ENCODE results near the gene NPTXR.
A peak's percentile ranks its signal among the peaks of the same experiment; 100 is the strongest.
"Not testable (repeated sequence)": the region's sequence is repeated elsewhere in the genome, so short reads cannot be mapped to it uniquely, and the experiment has no call there.

Gene NPTXR

DNA sequence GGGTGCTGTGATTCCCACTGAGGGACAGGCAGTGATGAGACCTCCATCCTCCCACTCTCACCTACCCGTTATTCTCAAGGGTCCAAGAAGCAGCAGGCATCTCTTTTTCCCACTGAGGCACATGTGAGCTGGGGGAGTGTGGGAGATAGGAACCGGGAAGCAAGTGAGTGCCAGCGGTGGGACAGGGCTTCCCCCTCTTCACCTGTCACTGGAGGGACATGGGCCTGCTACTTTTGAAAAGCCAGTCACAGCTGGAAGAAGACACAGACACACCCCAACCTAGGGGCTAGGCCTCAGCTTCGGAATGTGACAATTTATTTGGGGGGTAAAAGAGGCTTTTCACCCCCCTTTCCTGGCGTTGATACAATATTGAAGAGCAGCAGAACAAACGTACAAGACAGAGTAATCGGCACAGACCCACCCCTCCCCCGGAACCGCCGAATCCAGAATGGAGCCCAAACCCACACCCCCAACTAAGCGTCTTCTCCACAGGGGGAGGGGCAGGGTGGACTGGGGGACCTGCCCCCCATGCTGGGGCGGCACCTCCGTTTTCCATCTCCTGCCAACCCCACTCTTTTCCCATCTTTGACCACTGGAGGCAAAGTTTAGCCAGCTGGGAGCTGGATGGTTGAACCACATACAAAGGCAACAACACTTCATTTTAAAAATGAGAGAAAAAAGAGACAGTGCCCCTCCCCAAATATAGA, 17.5 kb upstream of the NPTXR start:
- no peak overlapping the region for H3K27ac ChIP-seq (ENCODE audit: insufficient read depth in 1 of 2, low read depth in 1 of 2, low read length in 2 of 2, poor library complexity in 1 of 2, severe bottlenecking in 2 of 2)
- H3K4me1 ChIP-seq (ENCODE audit: control extremely low read depth in 1 of 4, control insufficient read depth in 4 of 4, insufficient read depth in 4 of 4, low read length in 3 of 4): no peaks in the 10 kb centered on the region
- H3K4me3 ChIP-seq (ENCODE audit: control insufficient read depth in 1 of 7, extremely low read depth in 1 of 7, insufficient read depth in 4 of 7, low read depth in 2 of 7, low read length in 6 of 7): peak overlapping the region in 1 of 7 experiments; percentile 13
- no peaks in the 10 kb centered on the region for H3K27me3 ChIP-seq (replicated peaks in 2 of 5; ENCODE audit: control insufficient read depth in 4 of 5, insufficient read depth in 5 of 5, low read length in 4 of 5)
- ChIA-PET CTCF (interaction anchor here (1.4 to 4.0 kb wide), 3 partner anchors 8 to 10 kb away, joined by 4 to 11 read pairs (median 4); no protein-coding TSS in a partner anchor), POLR2A (no interaction called here)
- H3K9me3 ChIP-seq (ENCODE audit: control extremely low read depth in 1 of 5, control insufficient read depth in 4 of 5, insufficient read depth in 2 of 5, low read depth in 1 of 5, low read length in 4 of 5): no peaks in the 10 kb centered on the region
- no peak for DNase-seq
- peaks cover 0 to 21% (median 12%) of the 10 kb centered on the region in 4 experiments for H3K36me3 ChIP-seq (ENCODE audit: control insufficient read depth in 4 of 4, insufficient read depth in 4 of 4, low read length in 3 of 4)
- no CpG with 5 or more reads among the region's 13 CpGs for WGBS (ENCODE audit: insufficient coverage)

DNA sequence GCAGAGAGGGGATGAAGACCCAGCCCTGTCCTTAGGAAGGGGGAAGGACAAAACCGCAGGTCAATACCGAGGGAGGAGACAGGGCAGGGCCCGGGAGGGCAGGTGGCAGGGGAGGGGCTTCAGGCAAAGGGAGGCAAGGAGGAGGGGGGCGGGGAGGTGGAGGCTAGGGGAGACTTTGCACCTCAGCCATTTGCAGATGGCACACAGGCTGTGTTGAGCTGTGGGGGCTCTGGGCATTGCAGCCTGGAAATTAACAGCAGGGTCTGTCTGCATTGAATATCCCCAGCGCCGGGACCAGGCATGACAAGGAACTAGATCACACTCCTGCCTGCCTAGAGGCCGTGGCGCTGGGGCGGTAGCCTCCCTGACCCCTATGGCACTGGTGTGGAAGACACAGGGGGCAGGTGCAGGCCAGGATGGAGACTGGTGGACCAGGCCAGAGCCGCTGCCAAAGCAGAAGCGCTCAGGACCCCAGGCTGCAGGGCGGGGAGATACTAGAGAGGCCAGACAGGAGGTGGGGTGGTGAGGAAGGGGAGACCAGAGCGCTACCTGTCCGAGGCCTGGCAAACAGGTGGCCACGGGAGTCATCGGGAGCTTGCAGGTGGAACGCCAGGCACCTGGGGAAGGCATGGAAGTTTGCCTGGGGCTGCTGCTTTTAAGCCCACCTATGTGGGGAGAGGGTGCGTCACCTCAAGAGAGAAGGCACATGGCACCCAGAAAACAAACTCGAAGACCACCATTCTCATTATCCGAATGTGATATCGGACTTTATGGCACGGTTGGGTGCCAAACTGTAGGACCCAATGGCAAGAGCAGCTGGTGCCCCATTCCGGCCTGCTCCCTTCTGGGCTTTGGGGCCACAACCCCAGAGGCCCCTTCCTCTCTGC, 16.7 kb upstream of the NPTXR start:
- ChIA-PET POLR2A (no interaction called here), CTCF (interaction anchor here (1.4 to 1.5 kb wide), 2 partner anchors 9 to 10 kb away, joined by 4 read pairs; no protein-coding TSS in a partner anchor)
- Histone ChIP-seq H3K4me3 (ENCODE audit: control insufficient read depth in 1 of 7, extremely low read depth in 1 of 7, insufficient read depth in 4 of 7, low read depth in 2 of 7, low read length in 6 of 7) (peak overlapping the region in 1 of 7 experiments; percentile 13), H3K27me3 (replicated peaks in 2 of 5; ENCODE audit: control insufficient read depth in 4 of 5, insufficient read depth in 5 of 5, low read length in 4 of 5) (no peaks in the 10 kb centered on the region), H3K36me3 (ENCODE audit: control insufficient read depth in 4 of 4, insufficient read depth in 4 of 4, low read length in 3 of 4) (peaks cover 0 to 14% (median 8%) of the 10 kb centered on the region in 4 experiments), H3K4me1 (ENCODE audit: control extremely low read depth in 1 of 4, control insufficient read depth in 4 of 4, insufficient read depth in 4 of 4, low read length in 3 of 4) (no peaks in the 10 kb centered on the region), H3K9me3 (ENCODE audit: control extremely low read depth in 1 of 5, control insufficient read depth in 4 of 5, insufficient read depth in 2 of 5, low read depth in 1 of 5, low read length in 4 of 5) (no peaks in the 10 kb centered on the region), H3K27ac (ENCODE audit: insufficient read depth in 1 of 2, low read depth in 1 of 2, low read length in 2 of 2, poor library complexity in 1 of 2, severe bottlenecking in 2 of 2) (no peak overlapping the region)
- peak in 1 of 3 donors; percentile 11 for DNase-seq
- 83% methylated on average over 19 of the region's 23 CpGs for WGBS (ENCODE audit: insufficient coverage)

DNA sequence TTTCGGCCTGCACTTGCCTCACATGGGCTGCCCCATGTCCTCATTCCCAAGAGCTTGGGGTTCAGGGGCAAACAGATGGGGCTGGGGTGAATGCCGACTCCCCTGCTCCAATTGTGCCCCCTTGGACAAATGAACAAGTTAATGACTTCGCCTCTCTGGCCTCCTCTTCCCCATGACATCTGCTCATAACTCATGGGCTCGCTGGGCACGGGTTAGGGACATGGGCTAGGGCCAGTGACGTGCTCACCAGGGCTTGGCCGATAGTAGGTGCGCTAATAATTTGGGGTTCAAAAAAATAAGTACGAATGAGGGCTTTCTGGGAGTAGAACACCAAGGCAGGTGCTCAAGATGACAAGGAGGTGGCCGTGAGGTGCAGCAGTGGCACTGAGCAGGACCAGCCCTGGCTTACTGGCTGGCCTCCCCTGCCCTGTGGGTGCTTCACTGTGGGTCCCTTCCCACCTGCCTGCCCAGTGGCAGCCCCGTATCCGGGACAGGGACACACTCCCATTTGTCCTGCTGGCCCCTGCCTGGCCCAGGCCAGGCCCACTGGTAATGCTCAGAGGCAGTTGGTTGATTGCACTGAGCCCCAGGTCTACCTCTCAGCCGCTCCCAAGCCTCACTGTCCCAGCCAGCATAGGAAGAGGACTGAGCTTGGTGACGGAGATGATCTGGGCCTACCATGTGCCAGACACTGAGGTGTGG, 15.9 kb upstream of the NPTXR start:
- no peaks in the 10 kb centered on the region for H3K27me3 ChIP-seq (replicated peaks in 2 of 5; ENCODE audit: control insufficient read depth in 4 of 5, insufficient read depth in 5 of 5, low read length in 4 of 5)
- no peak overlapping the region for H3K27ac ChIP-seq (ENCODE audit: insufficient read depth in 1 of 2, low read depth in 1 of 2, low read length in 2 of 2, poor library complexity in 1 of 2, severe bottlenecking in 2 of 2)
- H3K4me3 ChIP-seq (ENCODE audit: control insufficient read depth in 1 of 7, extremely low read depth in 1 of 7, insufficient read depth in 4 of 7, low read depth in 2 of 7, low read length in 6 of 7): no peak overlapping the region
- peaks cover 0 to 6% (median 4%) of the 10 kb centered on the region in 4 experiments for H3K36me3 ChIP-seq (ENCODE audit: control insufficient read depth in 4 of 4, insufficient read depth in 4 of 4, low read length in 3 of 4)
- H3K9me3 ChIP-seq (ENCODE audit: control extremely low read depth in 1 of 5, control insufficient read depth in 4 of 5, insufficient read depth in 2 of 5, low read depth in 1 of 5, low read length in 4 of 5): no peaks in the 10 kb centered on the region
- ChIA-PET CTCF (interaction anchor here (0.7 to 1.4 kb wide), 2 partner anchors 10 to 11 kb away, joined by 3 to 4 read pairs; no protein-coding TSS in a partner anchor), POLR2A (no interaction called here)
- no peaks in the 10 kb centered on the region for H3K4me1 ChIP-seq (ENCODE audit: control extremely low read depth in 1 of 4, control insufficient read depth in 4 of 4, insufficient read depth in 4 of 4, low read length in 3 of 4)
- DNase-seq: no peak
- 93% methylated on average over 11 of the region's 14 CpGs for WGBS (ENCODE audit: insufficient coverage)

DNA sequence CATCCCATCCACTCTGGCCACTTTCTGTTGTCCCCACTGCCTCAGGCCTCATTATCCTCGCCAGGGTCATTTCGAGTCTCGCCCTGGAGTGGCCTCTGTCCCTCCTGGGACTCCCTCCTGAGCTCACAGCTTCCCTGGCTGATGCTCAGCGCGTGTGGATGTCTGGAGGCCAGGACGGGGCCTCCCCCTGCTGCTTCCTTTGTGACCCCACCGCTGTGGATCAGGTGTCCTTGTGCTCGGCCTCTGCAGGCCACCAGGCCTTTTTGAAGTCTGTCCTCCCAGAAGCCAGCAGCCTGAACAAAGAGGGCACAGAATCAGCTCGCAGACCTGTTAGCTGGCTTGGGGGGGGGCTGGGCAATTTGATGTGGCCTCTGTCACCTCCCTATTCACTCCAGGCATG, 14.7 kb upstream of the NPTXR start:
- Histone ChIP-seq H3K36me3 (ENCODE audit: control insufficient read depth in 4 of 4, insufficient read depth in 4 of 4, low read length in 3 of 4) (peaks cover 0 to 3% (median 0%) of the 10 kb centered on the region in 4 experiments), H3K4me3 (ENCODE audit: control insufficient read depth in 1 of 7, extremely low read depth in 1 of 7, insufficient read depth in 4 of 7, low read depth in 2 of 7, low read length in 6 of 7) (no peak overlapping the region), H3K9me3 (ENCODE audit: control extremely low read depth in 1 of 5, control insufficient read depth in 4 of 5, insufficient read depth in 2 of 5, low read depth in 1 of 5, low read length in 4 of 5) (no peaks in the 10 kb centered on the region), H3K27me3 (replicated peaks in 2 of 5; ENCODE audit: control insufficient read depth in 4 of 5, insufficient read depth in 5 of 5, low read length in 4 of 5) (no peaks in the 10 kb centered on the region), H3K4me1 (ENCODE audit: control extremely low read depth in 1 of 4, control insufficient read depth in 4 of 4, insufficient read depth in 4 of 4, low read length in 3 of 4) (no peaks in the 10 kb centered on the region), H3K27ac (ENCODE audit: insufficient read depth in 1 of 2, low read depth in 1 of 2, low read length in 2 of 2, poor library complexity in 1 of 2, severe bottlenecking in 2 of 2) (no peak overlapping the region)
- ChIA-PET CTCF (interaction anchor here (1.5 to 1.8 kb wide), 2 partner anchors 11 to 12 kb away, joined by 6 to 13 read pairs; no protein-coding TSS in a partner anchor), POLR2A (no interaction called here)
- no peak for DNase-seq
- WGBS (ENCODE audit: insufficient coverage): 96% methylated on average over 5 of the region's 9 CpGs

DNA sequence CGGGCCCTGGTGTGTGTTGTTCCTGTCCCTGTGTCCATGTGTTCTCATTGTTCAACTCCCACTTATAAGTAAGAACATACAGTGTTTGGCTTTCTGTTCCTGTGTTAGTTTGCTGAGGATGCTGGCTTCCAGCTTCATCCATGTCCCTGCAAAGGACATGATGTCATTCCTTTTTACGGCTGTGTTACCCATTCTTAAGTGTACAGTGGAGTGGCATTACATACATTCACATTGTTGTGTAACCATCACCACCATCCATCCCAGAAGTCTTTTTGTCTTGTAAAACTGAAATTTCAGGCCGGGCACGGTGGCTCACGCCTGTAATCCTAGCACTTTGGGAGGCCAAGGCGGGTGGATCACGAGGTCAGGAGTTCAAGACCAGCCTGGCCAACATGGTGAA, 10.6 kb upstream of the NPTXR start:
- DNase-seq; H3K27me3 ChIP-seq (replicated peaks in 2 of 5; ENCODE audit: control insufficient read depth in 4 of 5, insufficient read depth in 5 of 5, low read length in 4 of 5); H3K27ac ChIP-seq (ENCODE audit: insufficient read depth in 1 of 2, low read depth in 1 of 2, low read length in 2 of 2, poor library complexity in 1 of 2, severe bottlenecking in 2 of 2); H3K9me3 ChIP-seq (ENCODE audit: control extremely low read depth in 1 of 5, control insufficient read depth in 4 of 5, insufficient read depth in 2 of 5, low read depth in 1 of 5, low read length in 4 of 5); H3K36me3 ChIP-seq (ENCODE audit: control insufficient read depth in 4 of 4, insufficient read depth in 4 of 4, low read length in 3 of 4); H3K4me3 ChIP-seq (ENCODE audit: control insufficient read depth in 1 of 7, extremely low read depth in 1 of 7, insufficient read depth in 4 of 7, low read depth in 2 of 7, low read length in 6 of 7); H3K4me1 ChIP-seq (ENCODE audit: control extremely low read depth in 1 of 4, control insufficient read depth in 4 of 4, insufficient read depth in 4 of 4, low read length in 3 of 4); POLR2A ChIA-PET: not testable (repeated sequence)
- CTCF ChIA-PET: interaction anchor here (0.6 to 2.8 kb wide), 3 partner anchors 9 to 149 kb away, joined by 3 to 11 read pairs (median 3); no protein-coding TSS in a partner anchor
- WGBS (ENCODE audit: insufficient coverage): no CpG with 5 or more reads among the region's 7 CpGs

DNA sequence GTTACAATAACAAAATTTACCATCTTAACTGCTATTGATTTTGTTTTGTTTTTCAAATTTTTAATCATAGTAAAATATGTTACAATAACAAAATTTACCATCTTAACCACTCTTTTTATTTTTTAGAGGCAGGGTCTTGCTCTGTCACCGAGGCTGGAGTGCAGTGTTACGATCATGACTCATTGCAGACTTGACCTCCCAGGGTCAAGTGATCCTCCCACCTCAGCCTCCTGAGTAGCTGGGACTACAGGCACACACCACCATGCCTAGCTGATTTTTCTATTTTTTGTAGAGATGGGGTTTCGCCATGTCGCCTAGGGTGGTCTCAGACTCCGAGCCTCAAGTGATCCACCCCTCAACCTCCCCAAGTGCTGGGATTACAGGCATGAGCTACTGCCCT, 10.1 kb upstream of the NPTXR start:
- H3K9me3 ChIP-seq (ENCODE audit: control extremely low read depth in 1 of 5, control insufficient read depth in 4 of 5, insufficient read depth in 2 of 5, low read depth in 1 of 5, low read length in 4 of 5); H3K27ac ChIP-seq (ENCODE audit: insufficient read depth in 1 of 2, low read depth in 1 of 2, low read length in 2 of 2, poor library complexity in 1 of 2, severe bottlenecking in 2 of 2); H3K36me3 ChIP-seq (ENCODE audit: control insufficient read depth in 4 of 4, insufficient read depth in 4 of 4, low read length in 3 of 4); H3K4me3 ChIP-seq (ENCODE audit: control insufficient read depth in 1 of 7, extremely low read depth in 1 of 7, insufficient read depth in 4 of 7, low read depth in 2 of 7, low read length in 6 of 7); H3K27me3 ChIP-seq (replicated peaks in 2 of 5; ENCODE audit: control insufficient read depth in 4 of 5, insufficient read depth in 5 of 5, low read length in 4 of 5); POLR2A ChIA-PET; DNase-seq; H3K4me1 ChIP-seq (ENCODE audit: control extremely low read depth in 1 of 4, control insufficient read depth in 4 of 4, insufficient read depth in 4 of 4, low read length in 3 of 4): not testable (repeated sequence)
- WGBS (ENCODE audit: insufficient coverage): no CpG with 5 or more reads among the region's 5 CpGs
- CTCF ChIA-PET: interaction anchor here (1.2 to 2.8 kb wide), 4 partner anchors 10 to 85 kb away, joined by 3 to 11 read pairs (median 5); no protein-coding TSS in a partner anchor
